HG03097 (cell line): ENCODE results near the gene AQP12A.

Experiments
- ATAC-seq: cut with Tn5 transposase; IDR thresholded peaks from one replicate; pipeline ENCODE4 v1.9.1; 2021; ENCODE audit not compliant: unreplicated experiment, low FRiP score

The AQP12A gene

DNA sequence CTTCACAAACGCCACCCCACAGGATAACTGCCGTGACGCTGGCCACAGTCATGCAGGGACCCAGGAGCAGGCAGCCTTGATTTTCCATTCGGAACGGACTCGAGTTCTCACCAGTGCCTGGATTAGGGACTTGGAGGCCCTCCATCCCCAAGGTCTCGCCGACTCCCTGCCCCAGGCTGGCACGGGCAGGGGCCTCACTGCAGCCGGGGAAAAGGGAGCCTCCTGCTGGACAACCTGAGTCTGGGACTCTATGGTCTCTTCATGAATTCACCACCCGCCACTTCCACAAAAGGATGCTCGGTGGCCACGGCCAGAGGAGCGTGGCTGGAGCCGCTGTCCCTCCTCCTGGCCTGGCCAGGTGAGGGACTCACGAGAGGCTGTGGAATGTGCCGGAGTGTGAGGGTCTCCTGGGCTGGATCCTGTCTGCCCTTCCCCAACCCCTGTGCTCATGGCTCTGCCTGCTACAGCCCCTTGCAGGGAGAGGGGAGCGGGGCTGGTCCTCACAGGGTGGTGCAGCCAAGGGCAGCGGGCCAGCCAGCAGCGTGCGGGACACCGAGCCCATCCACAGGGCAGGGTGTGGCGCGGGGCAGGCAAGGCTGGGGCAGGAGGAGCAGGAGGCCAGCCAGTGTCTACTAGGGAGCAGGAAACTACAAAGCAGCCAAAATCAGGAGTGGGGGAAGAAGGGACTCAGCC is 42.3 kb downstream of the AQP12A start:
- no peak for ATAC-seq

DNA sequence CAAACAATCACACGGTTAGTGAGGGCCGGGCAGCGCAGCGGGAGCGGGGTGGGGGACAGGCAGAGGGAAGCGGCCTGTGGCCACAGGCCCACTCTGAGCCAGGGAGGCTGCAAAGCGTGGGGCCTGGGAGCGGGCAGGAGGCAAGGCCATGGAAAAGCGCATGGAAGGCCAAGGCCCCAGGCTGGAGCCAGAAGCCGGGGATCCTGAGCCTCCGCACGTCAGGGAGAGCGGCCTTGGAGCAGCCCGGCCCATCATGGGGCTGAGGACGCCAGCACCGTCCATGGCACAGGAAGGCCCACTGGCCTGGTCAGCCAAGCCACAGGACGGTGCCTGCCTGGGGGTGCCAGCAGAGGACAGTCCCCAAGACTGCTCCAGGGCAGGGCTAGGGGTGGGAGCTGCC is 43.1 kb downstream of the AQP12A start:
- ATAC-seq: no peak

DNA sequence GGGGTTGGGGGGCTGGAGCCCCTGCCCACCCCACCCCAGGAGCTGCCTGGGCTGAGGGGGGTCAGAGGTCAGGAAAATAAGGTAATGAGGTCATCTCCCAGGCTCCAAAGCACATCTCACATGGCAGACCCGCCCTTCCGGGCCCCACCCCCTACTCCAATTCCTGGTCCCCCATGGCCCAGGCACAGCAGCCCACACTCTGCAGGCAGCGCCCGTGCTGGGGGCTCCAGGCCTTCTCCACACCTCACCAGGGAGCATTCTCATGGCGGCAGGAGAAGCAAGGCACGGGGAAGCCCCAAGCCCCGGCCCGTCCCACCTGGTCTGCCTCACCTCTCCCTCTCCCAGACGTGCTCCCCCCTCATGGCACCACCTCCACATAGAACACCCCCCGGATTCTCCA is 43.8 kb downstream of the AQP12A start:
- no peak for ATAC-seq

DNA sequence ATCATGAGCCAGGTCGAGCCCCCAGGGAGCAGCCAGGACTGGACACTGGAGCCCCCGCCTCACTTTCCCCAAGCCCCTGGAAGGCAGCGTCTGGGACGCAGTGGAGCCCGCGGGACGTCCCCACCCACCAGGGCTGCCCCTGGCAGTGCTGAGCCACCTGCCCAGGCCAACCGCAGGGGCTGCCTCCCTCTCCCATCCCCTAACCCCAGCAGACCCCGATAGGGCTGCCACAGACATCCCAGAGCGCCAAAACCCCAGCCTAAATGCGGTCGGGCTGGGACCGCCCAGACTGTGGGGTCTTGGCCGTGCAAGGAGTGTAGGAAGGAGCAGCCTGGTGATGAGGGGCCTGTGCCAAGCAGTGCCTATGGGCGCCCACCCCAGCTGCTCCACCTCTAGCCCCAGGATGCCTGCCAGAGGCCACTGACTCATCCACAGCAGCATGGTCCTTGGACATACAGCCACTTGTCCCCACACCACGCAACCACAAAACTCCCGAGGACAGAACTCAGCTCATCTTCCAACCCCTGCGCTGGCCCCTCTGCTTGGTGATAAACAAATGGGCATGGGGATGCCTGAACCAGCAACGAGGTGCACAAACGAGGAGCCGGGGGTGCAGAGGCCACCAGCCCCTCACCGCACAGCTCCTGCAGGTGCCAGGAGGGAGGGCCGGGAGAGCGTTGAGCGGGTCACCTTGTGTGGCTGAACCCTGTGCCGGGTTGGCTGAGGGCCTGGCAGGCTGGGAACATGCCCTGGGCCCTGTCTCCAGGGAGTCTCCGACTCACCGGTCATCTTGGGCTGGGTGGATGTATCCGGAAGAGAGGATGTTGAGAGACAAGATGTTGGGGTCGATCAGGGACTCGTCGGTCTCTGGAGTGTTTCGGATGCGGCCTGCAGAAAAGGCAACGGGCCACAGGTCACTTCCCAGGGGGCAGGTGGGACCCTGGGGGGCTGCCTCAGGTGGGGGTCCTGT is 44.9 kb downstream of the AQP12A start:
- no peak for ATAC-seq

DNA sequence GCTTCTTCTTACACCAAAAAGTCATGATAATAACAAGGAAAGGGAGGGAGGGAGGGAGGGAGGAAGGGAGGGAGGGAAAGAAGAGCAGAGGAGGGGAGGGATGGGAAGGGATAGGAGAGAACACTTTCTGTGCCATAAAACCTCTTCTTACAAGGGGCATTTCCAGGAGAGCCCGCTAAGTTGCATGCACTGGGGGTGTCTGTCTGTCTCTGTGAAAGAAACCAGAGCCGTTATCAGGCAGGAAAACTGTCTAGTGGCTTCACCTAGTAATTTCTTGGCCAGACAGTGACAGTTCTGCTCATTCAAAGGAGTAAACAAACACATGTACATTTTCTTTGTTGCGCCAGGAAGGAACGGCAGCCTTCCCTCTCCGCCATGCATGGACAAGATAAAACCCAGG is 45.8 kb downstream of the AQP12A start:
- no peak for ATAC-seq

DNA sequence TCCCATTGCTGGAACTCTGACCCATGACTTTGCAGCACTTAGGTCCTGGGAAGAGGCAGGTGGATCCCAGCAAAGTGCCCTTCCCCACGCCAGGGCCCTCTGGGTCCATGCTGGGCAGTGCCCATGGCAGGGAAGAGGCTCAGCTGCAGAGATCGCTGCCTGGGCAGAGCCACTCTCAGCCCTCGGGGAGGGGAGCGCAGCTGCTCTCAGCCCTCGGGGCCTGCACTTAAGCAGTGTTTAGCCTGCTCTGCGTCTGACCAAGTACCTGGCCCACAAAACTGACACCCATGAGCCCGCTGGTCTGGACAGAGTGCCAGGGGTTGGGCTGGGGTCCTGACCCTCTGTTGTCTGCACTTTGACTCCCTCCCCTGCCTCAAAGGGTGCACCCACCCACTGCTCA is 46.3 kb downstream of the AQP12A start:
- no peak for ATAC-seq

DNA sequence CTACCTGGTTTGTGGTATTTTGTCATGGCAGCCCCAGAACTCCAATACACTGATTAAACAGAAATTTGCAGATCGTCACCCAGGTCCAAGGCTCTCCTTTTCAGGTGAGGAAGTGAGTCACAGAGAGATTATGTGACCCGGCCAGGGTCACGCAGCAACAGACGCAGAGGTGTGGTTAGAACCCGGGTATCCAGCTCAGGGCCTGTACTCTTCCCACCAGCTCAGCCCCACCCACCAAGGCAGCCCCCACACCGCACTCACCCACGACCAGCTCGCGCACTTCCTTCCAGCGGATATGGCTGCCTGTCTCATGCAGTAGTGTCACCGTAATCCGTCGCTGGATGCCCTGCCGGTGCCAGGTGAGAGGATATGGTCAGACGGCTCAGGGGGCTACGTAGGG is 48.1 kb downstream of the AQP12A start:
- no peak for ATAC-seq

DNA sequence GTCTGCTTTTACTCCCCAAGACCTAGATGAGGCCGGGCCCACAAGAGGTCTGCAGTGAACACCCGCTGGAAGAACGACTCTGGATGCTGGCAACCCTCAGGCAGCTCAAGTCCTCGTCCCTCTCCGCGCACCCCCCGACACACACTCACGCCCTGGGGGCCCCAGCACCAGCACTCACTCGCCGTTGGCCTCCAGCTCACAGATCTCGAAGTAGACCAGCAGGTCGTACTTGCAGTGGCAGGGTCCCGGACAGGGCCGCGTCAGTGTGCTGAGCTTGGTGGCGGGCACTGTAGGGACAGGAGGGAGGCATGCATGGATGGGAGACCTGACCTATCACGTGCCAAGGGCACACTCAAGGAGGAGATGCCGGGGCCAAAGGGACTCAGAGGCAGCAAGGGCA is 49.4 kb downstream of the AQP12A start:
- ATAC-seq: no peak

DNA sequence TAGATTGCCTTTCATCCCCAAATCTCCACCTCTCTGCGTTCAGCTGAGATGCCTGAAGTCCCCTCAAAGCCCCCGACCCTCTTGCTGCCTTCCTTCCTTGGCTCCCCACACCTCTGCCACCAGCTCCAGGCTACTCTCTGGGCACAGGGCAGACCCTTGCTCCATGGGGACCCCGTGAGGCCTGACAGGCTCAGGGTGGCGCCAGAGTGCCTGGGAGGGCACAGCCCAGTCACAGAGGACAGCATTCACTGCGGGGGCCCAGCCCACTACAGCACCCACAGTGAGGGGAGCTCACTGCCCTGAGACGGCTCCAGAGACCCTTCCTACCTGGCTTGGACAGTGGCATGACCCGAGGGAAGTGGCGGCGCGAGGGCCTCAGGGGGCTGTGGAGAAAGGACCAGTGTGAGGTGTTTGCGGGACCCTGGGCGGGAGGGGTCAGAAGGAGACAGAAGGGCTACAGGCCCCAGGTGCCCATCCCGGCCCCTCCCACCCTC is 51.0 kb downstream of the AQP12A start:
- no peak for ATAC-seq

DNA sequence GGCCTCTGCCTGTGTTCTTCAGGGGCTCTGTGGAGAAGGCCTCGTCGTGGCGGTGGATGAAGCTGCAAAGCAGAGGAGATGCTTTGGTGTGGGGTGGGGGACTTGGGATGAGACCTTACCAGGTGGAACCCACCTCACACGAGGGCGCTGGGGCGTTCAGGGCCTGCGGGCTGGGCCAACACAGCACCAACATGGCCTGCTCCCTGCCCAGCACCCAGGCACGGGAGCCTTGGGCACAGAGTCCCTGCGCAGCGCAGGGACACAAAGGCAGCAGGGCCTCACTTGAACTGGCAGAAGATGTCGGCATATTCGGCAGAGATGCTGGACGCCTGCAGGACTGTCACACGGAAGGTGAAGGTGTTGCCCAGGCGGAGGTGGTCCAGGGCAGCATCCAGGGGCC is 53.8 kb downstream of the AQP12A start:
- no peak for ATAC-seq

DNA sequence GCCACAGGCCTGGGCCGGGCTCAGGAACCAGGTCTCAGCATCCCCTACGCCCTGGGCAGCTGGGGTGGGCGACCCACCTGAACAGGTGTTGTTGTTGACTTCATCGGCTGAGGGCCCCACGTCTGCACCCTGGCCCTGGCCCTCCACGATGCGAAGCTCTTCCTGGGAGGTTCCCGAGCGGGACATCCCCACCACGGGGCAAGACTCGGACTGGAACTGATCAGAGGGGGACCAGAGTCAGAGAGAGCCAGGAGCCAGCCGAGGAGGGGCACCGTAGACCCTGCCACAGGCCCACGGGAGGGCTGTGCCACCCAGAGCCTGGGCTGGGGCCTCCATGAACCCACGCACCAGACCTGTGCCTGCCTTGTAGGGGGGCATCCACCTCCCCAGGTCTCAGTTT is 54.3 kb downstream of the AQP12A start:
- no peak for ATAC-seq

DNA sequence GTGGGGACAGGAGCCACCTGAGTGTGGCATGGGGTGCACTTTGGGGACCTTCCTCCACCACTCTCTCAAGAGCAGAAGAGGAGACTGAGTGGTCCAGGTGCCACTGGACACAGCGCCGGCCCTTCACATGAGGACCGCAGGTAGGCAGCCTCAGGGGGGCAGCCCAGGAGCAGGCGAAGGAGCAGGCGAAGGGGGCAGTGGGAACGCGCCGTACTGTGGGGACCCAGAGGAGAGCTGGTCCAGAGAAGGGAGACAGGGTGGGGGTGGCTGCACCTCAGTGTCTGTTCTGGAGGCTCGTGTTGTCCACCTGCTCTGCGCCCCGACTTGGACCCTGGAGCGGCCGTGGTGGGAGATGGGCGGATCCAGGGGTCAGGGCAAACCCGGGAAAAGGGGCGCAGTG is 55.0 kb downstream of the AQP12A start:
- no peak for ATAC-seq

DNA sequence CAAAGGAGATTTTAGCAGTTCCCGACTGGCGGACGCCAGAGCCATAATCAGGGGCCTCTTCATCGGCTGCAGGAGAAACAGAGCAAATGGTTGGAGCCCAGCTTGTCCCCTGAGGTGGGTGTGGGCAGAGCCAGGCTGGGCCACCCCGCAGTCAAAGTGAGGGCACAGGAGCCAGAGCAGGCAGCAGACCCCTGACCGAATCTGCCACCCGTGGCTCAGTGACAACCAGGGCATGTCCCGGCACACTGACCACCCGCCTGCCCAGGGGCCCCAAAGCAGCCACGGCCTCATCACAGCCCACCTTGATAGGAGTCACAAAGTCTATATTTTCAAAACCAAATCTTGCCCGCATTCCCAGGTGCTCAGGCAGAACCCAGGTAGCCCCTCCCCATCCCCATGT is 55.6 kb downstream of the AQP12A start:
- ATAC-seq: no peak
